Thymus (tissue), 11 donors: ENCODE results near the gene FGFR2. TPM values are rescaled to one million over a fixed set of nuclear protein-coding genes. Genes with fewer than 3 reads are reported as not detected.

Experiments used
- DNase-seq, 9 donors: peaks; one replicate each; pipeline ENCODE4 v3.0.0-alpha.2; 2013; ENCODE audit warnings: low spot score in 9 of 9, low read depth in 6 of 9, missing footprints in 1 of 9
- H3K27ac ChIP-seq, 2 donors: one replicate each; pipeline ENCODE4 v1.5.1; 2013; ENCODE audit warnings: control low read depth in 1 of 2, low read depth in 1 of 2, low read length in 1 of 2, mild to moderate bottlenecking in 1 of 2, moderate library complexity in 1 of 2
- H3K27me3 ChIP-seq, 2 donors: one replicate each; pipeline ENCODE4 v1.5.1; 2013; ENCODE audit warnings: low read length in 1 of 2; ENCODE audit not compliant: control insufficient read depth in 2 of 2, insufficient read depth in 1 of 2
- H3K36me3 ChIP-seq, 2 donors: one replicate each; pipeline ENCODE4 v1.5.1; 2013; ENCODE audit warnings: low read length in 1 of 2, mild to moderate bottlenecking in 1 of 2, moderate library complexity in 1 of 2; ENCODE audit not compliant: control insufficient read depth in 2 of 2, insufficient read depth in 2 of 2
- H3K4me1 ChIP-seq, 2 donors: one replicate each; pipeline ENCODE4 v1.5.1; 2013; ENCODE audit warnings: low read length in 2 of 2; ENCODE audit not compliant: control insufficient read depth in 2 of 2, insufficient read depth in 2 of 2
- H3K4me3 ChIP-seq, 2 donors: one replicate each; pipeline ENCODE4 v1.5.1; 2013; ENCODE audit warnings: low read length in 2 of 2, control low read depth in 1 of 2, mild to moderate bottlenecking in 1 of 2
- H3K9me3 ChIP-seq, 2 donors: one replicate each; pipeline ENCODE4 v1.5.1; 2013; ENCODE audit warnings: low read length in 1 of 2, mild to moderate bottlenecking in 1 of 2; ENCODE audit not compliant: control insufficient read depth in 2 of 2, insufficient read depth in 1 of 2
- WGBS: extraction: QIAGEN DNeasy Blood & Tissue Kit; methylation state at CpG from one replicate; pipeline ENCODE4 v1.1.7; 2013; 5-methylcytosine and 5-hydroxymethylcytosine counted together
- polyA plus RNA-seq: library from polyadenylated mRNA; stranded (reverse); fragments of 200-250 nt; gene quantifications from one replicate; pipeline ENCODE4 v1.2.3, GENCODE V29; 2013
- total RNA-seq: library from RNA; stranded (reverse); fragments of 120-200 nt; gene quantifications from one replicate; pipeline ENCODE4 v1.2.4, GENCODE V29; 2013
- donor health status: healthy.

Gene FGFR2
- total and polyA plus RNA-seq, 2 donors: 13.3 to 26.2 TPM

DNA sequence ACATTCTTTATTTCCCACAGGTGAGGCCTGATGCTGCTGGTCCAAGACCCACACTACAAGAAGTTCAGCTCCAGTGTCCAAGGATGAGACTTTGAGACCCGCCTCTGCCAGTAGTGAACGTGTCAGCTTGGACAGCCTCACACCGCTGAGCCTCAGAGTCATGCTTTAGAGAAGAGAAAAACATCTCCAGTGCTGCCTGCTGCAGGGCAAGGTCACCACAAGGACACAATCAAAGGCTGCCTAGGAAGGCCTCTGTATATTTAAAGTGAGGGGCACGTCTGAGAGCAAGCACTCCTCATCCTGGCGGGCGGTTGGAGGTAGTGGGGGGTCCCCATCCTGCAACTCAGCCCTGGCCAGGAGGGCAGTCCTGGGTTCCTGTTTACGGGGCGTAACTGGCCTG is 19.3 kb downstream of the FGFR2 start:
- DNase-seq: no peak
- Histone ChIP-seq H3K4me3 (no peak overlapping the region), H3K27ac (no peak overlapping the region), H3K4me1 (no peaks in the 10 kb centered on the region), H3K9me3 (no peaks in the 10 kb centered on the region), H3K36me3 (no peaks in the 10 kb centered on the region), H3K27me3 (no peaks in the 10 kb centered on the region)
- WGBS: 90% methylated on average over 8 of the region's 8 CpGs

- Histone ChIP-seq H3K27me3 (no peaks in the 10 kb centered on the region), H3K27ac (no peak overlapping the region), H3K36me3 (no peaks in the 10 kb centered on the region), H3K4me1 (no peaks in the 10 kb centered on the region), H3K4me3 (no peak overlapping the region), H3K9me3 (no peaks in the 10 kb centered on the region)
- 92% methylated on average over 9 of the region's 9 CpGs for WGBS
- no peak for DNase-seq
Observed at GRCh38 chr10:121578298-121578697, 19.9 kb downstream of the FGFR2 start.

- Histone ChIP-seq H3K9me3 (no peaks in the 10 kb centered on the region), H3K27me3 (no peaks in the 10 kb centered on the region), H3K36me3 (no peaks in the 10 kb centered on the region), H3K27ac (no peak overlapping the region), H3K4me3 (no peak overlapping the region), H3K4me1 (no peaks in the 10 kb centered on the region)
- WGBS: 79% methylated on average over 8 of the region's 8 CpGs
- no peak for DNase-seq
Observed at GRCh38 chr10:121577568-121577967, 20.7 kb downstream of the FGFR2 start.

DNA sequence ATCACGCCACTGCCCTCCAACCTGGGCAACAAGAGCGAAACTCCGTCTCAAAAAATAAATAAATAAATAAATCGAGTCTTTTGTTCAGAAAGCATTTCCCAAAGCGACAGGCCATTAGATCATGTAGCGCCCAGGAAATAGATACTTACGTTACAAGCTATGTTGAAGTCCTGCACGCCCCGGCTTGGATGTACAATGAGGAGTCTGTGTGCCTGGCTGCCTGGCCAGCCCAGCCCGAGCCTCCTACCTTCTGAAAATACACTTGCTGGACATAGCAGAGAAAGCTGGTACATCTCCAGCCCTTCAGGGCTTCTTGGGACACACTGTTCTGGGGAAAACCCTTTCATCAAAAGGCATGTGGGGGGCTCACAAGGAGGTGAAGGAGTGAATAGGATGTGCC is 22.1 kb downstream of the FGFR2 start:
- no peak overlapping the region for H3K4me3 ChIP-seq
- no peak overlapping the region for H3K27ac ChIP-seq
- no peaks in the 10 kb centered on the region for H3K36me3 ChIP-seq
- no peaks in the 10 kb centered on the region for H3K27me3 ChIP-seq
- WGBS: 94% methylated on average over 10 of the region's 10 CpGs
- no peaks in the 10 kb centered on the region for H3K4me1 ChIP-seq
- no peak for DNase-seq
- H3K9me3 ChIP-seq: no peaks in the 10 kb centered on the region

DNA sequence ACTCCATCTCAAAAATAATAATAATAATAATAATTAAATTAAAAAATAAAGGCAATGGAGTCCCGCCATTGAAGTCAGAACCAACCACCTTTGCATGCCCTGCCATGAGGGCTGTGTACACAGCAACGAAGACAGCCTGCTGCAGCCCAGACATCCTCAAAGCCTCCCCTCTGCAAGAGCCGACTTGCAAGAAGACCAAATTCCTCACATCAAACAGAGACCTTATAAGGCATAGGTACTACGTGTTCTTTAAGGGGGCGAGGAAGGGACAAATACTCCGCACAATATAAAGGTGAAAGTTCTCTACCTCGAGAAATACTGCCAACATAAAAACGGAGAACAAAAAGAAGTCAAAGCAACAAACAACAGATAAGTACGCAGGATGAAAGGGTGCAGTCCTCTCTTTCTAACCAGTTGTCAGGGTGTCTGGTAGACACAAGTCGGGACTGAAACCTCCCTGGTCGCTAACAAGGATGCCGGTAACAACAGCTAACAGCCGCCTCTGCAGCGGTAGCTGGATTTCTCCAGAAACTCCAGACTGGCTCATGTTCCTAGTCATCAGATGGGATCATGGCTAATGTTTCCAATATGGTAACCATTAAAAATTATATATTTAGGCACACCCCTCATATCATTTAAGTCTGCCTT is 23.6 kb downstream of the FGFR2 start:
- Histone ChIP-seq H3K27me3 (no peaks in the 10 kb centered on the region), H3K36me3 (no peaks in the 10 kb centered on the region), H3K4me1 (no peaks in the 10 kb centered on the region), H3K27ac (no peak overlapping the region), H3K4me3 (no peak overlapping the region), H3K9me3 (no peaks in the 10 kb centered on the region)
- DNase-seq: no peak
- 89% methylated on average over 14 of the region's 14 CpGs for WGBS

DNA sequence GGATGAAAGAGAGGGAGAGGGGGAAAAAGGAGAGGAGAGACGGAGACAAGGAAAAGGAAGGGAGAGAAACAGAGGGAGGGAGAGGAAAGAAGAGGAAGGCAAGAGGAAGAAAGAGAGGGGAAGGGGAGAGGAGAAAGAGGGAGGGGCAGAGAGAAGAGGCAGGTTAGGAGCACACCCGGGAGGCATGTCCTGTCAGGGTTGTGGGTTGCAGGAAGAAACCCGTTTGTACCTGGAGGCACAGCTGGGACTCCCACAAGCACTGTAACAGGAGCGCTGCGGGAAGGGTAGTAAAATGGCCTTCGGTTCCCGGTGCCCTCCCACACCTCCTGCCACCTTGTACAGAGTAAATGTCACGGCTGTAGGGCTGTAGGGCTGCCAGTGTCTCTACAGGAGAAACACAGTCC is 24.7 kb downstream of the FGFR2 start:
- Histone ChIP-seq H3K36me3 (no peaks in the 10 kb centered on the region), H3K9me3 (no peaks in the 10 kb centered on the region), H3K4me3 (no peak overlapping the region), H3K4me1 (no peaks in the 10 kb centered on the region), H3K27ac (peak overlapping the region in 1 of 2 donors; percentile 36), H3K27me3 (no peaks in the 10 kb centered on the region)
- WGBS: 87% methylated on average over 8 of the region's 8 CpGs
- DNase-seq: no peak

DNA sequence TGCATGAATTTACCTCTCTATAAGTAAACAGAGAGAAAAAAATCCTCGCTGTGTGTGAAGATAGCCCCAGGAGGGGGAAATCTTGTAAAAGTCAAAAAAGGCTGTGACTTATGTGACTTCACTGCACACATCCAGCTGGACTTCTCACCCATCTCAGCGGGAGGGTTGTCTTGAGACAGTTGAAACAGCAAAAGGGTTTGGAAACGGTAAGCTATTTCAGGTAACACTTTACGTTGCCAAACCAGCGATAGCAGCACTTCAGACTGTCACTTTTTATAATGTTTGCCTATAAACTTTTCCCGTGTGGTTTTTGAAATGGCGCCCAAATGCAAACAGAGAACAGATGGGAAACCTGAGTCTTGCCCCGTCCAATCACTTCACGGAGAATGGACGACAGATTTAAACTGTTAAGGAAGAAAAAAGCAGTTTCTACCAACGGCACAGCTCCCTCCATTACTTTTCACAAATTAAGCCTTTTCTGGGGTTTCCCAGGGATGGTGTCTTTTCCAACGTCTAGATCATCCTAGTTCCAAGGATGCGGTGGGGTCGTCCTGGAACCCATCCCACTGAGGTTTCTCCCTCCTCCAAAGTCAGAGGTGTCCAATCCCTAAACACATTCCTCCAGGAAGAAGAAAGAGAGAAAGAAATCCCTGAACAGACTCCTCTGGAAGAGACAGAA is 25.2 kb downstream of the FGFR2 start:
- no peak overlapping the region for H3K27ac ChIP-seq

DNA sequence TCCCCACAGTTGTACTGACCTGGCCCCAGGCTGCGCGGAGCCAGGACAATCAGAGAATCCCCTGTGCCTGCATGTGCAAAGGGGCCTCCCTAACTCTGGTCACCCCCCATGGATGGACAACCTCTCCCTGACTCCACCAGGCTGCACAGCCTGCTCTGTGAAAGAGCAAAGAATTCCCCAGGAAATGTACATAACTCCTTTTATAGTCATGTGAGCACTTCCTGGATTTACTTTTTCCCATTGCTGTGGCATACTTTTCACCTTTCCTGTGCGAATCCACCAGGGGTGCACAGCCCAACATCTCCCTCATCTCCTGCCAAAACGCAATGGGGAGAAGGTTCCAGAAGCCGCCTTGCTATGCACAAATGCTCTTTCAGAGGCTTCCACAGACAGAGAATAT is 27.9 kb downstream of the FGFR2 start:
- WGBS: 87% methylated on average over 5 of the region's 5 CpGs
- Histone ChIP-seq H3K4me3 (no peak overlapping the region), H3K27ac (no peak overlapping the region), H3K27me3 (no peaks in the 10 kb centered on the region), H3K9me3 (no peaks in the 10 kb centered on the region), H3K4me1 (no peaks in the 10 kb centered on the region), H3K36me3 (no peaks in the 10 kb centered on the region)
- DNase-seq: no peak

More for the DNA sequence above, 25.2 kb downstream of the FGFR2 start:
- Histone ChIP-seq H3K27me3 (no peaks in the 10 kb centered on the region), H3K4me1 (no peaks in the 10 kb centered on the region), H3K9me3 (no peaks in the 10 kb centered on the region), H3K36me3 (no peaks in the 10 kb centered on the region), H3K4me3 (no peak overlapping the region)
- WGBS: 82% methylated on average over 14 of the region's 14 CpGs
- no peak for DNase-seq

DNA sequence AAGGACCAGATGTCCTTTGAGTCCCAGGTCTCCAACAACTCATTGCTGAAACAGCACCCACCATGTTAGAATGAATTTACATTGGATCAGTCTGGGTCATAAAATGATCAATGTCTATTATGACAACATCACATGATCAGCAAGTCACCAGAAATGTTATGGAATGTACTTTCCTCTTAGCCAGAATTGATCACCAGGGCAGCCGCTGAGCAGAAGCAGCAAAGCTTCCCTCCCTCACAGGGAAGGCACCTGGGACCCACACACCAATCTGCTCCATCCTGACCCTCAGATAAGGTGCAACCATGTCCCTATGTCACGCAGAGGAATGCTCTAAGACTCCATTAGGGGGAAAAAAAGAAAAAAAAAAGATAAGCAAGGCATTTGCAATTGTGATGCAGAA is 30.0 kb downstream of the FGFR2 start:
- 93% methylated on average over 2 of the region's 2 CpGs for WGBS
- no peak overlapping the region for H3K27ac ChIP-seq
- DNase-seq: no peak
- H3K4me1 ChIP-seq: no peaks in the 10 kb centered on the region
- H3K36me3 ChIP-seq: no peaks in the 10 kb centered on the region
- no peaks in the 10 kb centered on the region for H3K27me3 ChIP-seq
- no peaks in the 10 kb centered on the region for H3K9me3 ChIP-seq
- no peak overlapping the region for H3K4me3 ChIP-seq
